A549 treated with AZD9567 at 1 μM for 4 hours (cell line): Measurements from ENCODE around the gene GAA. TPM values are rescaled to one million over a fixed set of nuclear protein-coding genes. Genes with fewer than 3 reads are reported as not detected.

Experiments
- total RNA-seq: library from RNA; stranded (reverse); fragments of 200-300 nt; extraction: Qiagen RNA extraction; gene quantifications from 5 replicates; pipeline ENCODE4 v1.2.3, GENCODE V29; 2022; ENCODE audit not compliant: insufficient read depth

GAA gene
- 49.8 to 60.2 TPM (median 58.5 TPM) in 5 replicates for total RNA-seq

GRCh38 chr17:80101011-80101945 is at the start of gene GAA:
Gene GAA, plus strand, starts transcription at chr17:80101581. Its CDS starts 3,006 bp downstream, at chr17:80104587.

GRCh38 chr17:80147035-80147822 is 45.8 kb downstream of the GAA start, which contains the start of gene EIF4A3:
Gene EIF4A3, minus strand, starts transcription at chr17:80147128. Its CDS starts 167 bp downstream, at chr17:80146961.

Other genes with a start within 250 kb of the GAA start
- 8.8 to 14.0 TPM (median 12.7 TPM) in 5 replicates for gene TBC1D16, start 65.7 kb upstream of the GAA start, total RNA-seq
- 6.2 to 9.6 TPM (median 6.9 TPM) in 5 replicates for gene CCDC40, start 64.9 kb upstream of the GAA start, total RNA-seq
- gene EIF4A3, start 45.5 kb downstream of the GAA start, total RNA-seq, result 217 to 229 TPM (median 225 TPM) in 5 replicates
- gene CARD14, start 68.4 kb downstream of the GAA start, total RNA-seq, result 0.09 to 0.29 TPM (median 0.20 TPM) in 4 of 5 replicates, not detected in the other
- gene SGSH, start 118.8 kb downstream of the GAA start, total RNA-seq, result 22.0 to 31.1 TPM (median 29.3 TPM) in 5 replicates
- gene SLC26A11, start 118.8 kb downstream of the GAA start, total RNA-seq, result 12.4 to 18.9 TPM (median 15.7 TPM) in 5 replicates
- 52.4 to 82.7 TPM (median 56.1 TPM) in 5 replicates for gene RNF213, start 159.3 kb downstream of the GAA start, total RNA-seq